D341Med (cell line): ENCODE measurements around the gene ITGB4.
A peak's percentile ranks its signal among the peaks of the same experiment; 100 is the strongest.

ENCODE experiments used
- DNase-seq: peaks from one replicate; pipeline ENCODE4 v3.0.0; 2012; ENCODE audit warnings: low spot score

ITGB4 gene

DNA sequence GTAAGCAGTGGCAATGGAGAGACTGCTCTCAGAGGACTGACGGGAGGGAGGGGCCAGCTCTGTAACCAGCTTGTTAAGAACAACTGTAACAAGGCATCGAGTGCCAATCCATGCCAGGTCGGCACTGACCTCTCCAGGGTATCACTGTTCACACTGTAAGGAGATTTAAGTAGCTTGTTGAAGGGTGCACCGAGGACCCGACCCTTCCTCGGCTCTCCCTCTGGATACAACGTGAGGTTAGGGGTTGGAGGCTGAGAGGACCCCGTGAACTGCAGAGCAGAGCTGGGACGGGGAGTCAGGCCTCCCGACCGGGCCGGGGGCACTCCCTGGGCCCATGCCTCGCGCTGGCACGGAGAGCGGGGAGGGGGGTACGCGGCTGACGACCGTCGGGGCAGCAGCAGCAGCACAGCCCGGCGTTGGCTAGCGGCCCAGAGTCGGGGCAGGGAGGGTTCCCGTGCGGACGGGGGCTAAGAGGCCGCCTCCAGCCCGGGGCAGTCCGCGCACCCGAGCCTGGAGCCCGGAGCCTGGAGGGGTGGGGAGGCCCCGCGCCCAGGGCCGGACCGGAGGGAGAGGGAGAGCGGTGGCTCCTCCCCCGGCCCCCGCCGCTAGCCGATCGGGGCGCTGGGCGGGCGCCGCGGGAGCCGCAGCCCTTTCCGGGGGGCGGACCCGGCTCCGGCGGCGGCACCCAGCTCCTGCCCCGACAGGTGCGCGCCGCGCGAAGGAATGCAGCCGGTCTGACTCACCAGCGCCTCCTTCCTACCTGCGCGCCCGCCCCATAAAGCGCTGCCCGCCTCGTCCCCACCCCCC lies at the start of gene ITGB4:
ITGB4 (plus strand) TSS at position 804 of the 807 bp plus-strand sequence. CDS start 3,245 bp downstream, outside the sequence.
- peak; percentile 81 for DNase-seq

DNA sequence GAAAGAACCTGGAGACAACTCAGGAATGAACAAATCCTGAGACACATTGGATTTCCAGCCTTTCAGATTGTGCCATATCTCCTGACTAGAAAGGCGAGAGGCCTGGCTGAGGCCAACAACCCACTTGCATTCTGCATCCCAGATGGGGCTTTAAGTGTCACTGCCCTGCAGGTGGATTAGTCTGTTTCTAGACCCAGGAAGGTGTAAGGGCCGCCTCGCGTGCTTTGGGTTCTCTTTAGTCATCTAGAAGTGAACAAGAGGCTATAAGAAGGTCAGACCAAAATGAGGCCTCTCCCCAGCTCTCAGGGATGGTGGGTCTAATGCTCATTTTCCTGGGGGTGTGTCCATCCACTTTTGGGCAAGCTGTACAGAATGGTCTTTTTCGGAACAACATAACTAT lies 49.2 kb upstream of the ITGB4 start:
- no peak for DNase-seq

DNA sequence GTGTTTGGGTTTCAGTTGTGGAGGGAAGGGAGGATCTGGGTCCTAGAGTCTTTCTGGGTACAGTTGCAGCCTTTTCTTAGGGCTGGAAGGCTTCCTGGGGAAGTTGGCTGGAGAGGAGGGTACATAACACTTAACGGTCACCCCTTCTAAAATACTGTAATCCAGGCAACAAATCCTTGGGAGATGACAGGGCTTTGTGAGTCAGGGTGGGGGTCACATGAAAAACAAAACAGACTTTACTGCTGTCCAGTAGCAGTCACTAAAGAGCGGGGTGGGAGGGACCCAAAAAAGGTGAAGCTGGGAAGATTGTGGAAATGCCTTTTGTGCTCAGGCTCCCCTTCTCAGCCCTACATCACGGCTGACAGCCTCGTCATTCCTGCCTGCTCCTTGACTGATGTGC lies 47.8 kb upstream of the ITGB4 start:
- DNase-seq, result no peak

DNA sequence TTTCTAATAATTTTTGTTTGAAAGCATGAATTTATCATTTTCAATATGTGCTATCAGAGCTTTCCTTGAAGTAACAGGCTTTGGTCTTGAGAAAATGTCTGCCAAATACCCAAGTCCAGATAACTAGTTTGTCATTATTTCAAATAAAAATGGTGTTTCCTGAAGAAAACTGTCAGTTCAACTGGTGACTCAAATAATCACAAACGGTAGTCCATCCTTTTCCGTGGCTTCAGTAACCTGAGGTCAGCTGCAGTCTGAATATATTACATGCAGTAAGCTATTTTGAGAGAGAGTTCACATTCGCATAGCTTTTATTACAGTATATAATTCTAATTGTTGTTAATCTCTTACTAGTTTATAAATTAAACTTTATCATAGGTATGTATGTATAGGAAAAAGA lies 44.8 kb upstream of the ITGB4 start:
- no peak for DNase-seq

DNA sequence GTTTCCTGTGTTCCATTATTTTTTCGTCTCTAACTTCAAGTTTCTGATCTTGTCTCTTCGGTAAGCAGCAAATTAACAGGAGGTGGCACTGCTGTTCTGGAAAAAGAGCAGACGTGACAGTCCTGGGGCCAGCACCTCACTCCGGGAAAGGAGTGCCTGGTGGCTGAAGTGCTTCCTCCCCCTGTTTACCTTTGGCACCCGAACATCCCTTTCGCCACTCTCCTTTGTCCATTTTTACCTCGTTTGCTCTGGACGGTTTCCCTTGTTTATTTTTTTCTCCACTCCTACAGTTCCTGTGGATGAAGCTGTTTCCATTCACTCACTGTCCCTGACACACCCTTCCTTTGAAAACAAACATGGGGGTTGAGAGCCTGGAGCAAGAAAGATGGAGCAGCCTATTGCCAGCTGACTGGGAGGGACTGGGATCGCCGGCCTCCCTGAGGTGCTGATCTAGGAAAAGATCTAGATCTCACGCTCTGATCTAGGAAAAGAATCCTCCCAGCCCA lies 41.5 kb upstream of the ITGB4 start:
- no peak for DNase-seq

DNA sequence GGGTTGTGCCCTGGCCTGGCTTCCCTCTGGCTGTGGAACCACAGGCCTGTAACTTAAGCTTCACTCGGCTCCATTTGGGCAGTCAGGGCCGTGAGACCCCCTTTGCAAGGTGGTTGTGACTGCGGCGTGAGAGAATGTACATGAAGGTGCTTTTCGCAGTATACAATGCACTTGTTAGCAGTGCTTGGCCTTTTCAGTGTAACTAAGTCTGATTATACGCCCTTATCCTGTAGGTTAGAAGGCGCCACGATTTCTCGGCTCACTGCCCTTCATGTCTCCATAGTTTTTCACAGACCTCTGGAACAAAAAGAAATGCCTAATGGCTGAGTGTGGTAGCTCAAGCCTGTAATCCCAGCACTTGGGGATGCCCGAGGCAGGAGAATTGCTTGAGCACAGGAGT lies 40.8 kb upstream of the ITGB4 start:
- DNase-seq, result no peak

DNA sequence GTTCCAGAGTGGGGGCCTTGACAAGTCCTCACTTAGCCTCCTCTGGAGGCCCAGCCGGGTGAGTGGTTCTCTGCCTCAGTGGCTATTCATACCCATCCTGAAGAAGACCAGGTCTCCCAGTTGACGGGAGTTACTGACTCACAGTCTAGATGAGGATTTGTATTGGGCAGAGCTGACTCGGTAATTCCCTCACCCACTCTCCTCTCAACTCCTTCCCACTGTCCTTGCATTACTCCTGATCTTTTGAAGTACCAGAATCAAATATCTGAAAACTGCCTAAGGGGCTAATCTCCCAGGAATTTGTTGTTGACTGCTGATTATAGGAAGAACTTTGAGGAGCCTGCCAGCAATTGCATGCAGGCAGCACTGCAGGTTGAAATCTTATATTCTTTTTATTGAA lies 40.0 kb upstream of the ITGB4 start:
- no peak for DNase-seq

DNA sequence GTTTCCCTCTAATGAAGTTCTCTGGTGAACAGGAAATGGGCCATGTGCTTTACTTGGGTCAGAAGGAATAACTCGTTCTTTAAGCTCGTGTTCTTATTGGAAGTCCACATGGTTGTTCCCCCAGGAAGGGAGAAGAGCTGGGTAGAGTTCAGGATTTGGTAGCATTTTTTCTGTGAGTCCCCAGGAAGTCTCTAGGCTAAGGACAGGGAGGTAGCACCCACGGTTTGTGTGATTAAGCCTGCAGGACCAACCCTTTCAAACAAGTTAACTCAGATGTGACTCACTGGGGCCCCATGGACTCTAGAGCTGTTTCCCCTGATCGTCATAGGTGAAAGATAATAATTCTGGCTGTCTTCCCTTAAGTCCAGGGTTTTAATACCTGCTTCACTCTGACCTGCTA lies 37.7 kb upstream of the ITGB4 start:
- no peak for DNase-seq

DNA sequence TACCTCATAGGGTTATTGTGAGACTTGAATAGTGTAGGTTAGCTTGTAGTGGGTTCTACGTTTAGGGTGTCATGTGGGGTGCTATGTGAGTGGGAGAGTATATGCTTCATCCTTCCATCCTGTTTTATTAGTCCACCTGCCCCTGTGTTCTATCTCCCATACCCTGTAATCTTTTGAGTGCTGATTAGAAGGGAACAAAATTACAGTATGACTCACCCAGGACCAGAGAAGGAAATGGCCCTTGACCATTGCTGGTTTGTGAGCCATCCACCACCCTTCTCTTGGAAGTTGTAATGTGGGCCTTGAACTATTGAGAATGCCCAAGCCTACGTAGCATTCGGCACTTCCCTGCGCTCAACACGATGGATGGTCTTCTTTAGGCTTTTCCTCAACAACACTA lies 37.0 kb upstream of the ITGB4 start:
- DNase-seq, result no peak

DNA sequence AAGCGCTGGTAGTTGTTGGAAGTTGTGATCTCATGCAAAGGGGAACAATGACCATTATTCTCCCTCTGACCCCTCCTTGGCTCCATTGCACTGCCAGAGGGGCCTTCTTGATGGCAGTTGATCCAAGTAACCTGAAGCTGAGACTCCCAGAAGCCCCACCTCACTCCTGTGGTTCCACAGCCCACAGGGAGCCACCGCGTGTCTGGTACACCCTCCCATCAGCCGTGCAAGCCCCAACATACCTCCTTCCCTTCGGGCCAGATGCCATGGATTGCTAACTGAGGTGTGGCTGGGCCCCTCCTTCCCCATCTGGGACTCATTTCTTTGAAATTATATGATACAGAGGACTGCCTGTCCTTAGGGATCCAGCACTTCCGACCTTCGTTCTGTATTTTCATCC lies 36.3 kb upstream of the ITGB4 start:
- no peak for DNase-seq

DNA sequence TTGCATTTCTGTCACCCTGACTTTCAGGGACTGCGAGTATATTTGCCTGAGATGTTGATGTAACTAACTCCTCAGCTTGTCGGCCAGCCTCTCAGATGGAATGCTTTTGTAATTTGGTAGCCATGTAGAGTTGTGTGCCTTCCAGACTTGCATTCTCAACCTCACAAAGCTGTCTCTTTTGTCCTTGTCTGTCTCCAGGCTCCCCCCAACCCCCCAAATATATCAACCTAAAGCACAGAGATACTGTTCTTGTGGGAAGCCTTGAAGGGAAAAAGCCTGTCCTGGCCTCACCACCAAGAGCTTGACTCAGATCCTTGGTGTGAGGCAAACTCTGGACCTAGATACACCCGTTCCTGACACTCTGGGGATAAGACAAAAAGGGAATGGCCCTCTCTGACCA lies 35.8 kb upstream of the ITGB4 start:
- no peak for DNase-seq

DNA sequence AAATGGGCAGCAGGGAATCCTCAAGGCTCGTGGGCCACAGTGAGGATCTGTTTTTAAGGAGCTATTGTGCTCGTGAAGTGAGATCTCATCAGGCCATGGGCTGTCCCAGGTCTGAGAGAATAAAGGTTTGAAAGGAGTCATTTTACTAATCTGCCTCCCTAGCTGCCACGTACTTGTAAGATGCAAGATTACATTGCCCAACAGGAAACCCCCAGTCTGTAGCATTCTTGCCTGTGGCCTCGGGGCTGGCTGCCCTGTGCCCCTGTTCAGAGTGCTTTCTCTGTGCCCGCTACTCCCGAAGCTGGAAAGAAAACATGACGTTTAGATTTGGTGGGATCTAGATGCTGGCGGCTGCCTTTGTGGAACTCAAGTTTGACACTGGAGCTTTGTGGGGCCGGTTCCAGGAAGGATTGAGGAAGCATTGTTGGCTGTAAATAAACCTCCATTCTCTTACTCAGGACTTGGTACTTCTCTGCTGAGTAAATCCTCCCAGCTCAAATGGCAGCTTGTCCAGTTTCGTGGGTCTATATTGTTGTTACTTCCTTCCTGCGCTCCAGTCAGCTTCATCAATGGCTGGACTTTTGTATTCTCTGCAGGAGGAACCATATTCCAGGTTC lies 32.9 kb upstream of the ITGB4 start:
- peak; percentile 19 for DNase-seq

DNA sequence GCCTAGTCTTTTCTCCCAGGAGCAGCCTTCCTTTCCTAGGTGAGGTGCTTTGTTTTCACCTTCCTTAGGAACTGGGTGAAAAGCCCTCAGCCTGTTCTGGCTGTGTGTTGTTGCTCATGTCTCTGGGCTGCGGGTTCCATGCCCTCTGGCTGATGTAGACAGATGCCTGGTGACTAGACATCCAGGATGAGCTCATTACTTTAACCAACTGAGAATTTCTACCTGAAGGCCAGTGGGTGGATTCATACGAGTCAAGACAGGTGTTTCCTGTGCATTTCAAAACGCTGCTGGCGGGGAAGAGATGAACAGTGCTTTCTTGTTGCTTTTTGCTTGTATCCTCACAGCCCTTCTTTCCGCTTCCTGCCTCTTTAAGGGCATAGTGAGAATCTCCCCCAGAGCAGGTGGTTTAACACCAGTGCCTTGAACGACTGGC lies 31.8 kb upstream of the ITGB4 start:
- no peak for DNase-seq

DNA sequence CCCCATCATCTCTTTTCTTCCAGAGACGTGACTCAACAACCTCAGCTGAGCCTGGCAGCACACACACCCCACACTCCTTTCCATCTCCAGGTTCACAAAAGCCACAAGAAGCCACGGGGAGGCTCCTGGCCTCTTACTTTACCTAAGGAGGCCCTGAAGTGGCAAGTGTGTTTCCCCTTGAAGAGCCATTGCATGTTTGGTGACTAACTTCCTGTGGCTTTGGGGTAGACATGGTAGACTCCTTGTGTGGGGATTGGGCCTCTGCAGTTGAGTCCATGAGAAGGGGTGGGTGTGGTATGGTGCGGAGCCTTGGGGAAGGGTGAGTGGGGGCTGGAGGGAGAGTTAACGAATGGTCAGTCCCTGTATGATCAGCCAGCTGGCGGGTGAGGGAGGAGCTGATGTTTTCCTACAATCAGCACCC lies 29.9 kb upstream of the ITGB4 start:
- DNase-seq, result no peak

DNA sequence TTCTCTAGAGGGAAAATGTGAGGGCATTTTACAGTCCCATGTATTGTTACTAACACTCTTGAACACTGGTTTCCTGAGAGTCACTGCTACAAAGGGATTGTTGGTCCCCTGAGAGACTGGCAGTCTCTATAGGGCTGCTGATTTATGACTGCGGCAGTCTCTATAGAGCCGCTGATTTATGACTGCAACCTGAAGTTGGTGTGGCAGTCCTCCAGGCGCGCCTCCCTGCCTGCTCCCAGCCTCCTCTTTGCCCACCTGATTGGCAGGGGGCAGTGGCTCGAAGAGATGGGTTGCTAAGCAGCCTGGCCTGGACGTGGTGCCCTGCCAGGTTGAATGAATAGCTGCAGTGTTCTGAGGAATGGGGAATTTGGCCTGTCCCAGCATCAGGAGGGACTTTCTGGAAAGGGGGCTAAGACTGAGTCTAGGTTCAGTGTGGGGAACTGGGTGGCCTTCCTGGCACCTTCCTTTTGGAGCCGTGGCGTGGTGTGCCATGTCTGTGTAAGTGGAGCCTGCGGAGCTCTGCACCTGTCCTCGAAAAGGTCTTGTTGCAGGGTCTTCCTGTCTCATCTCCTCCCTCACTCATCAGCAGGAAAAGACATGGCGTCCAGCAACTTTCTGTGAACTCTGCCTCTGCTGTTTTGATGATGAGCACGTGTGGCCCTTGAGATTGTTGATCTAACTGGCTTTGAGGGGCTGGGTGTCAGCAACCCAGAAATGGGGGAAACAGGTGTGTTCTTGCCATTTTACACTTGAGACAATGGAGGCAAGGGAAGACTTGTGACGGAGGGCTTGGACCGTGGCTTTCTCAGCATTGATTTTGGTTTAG lies 29.2 kb upstream of the ITGB4 start:
- no peak for DNase-seq

DNA sequence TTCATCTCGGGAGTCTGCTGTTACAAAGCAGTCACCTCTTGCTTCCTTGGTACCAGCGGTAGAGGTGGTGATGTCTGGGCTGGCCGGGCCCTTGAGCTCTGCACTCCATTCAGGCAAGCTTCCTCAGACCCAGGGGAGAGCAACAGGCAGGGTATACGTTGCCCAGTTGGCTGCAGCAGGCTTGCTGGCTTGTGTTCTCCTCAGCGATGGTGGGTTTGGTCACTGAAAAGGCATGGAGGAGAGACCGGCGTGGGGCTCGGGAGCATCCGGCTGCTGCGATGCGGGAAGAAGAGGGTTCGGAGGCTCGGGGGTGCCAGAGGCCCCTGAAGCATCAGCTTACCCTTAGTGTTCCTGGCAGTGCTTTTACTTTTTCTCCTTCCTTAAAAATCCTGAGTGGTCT lies 28.3 kb upstream of the ITGB4 start:
- no peak for DNase-seq

DNA sequence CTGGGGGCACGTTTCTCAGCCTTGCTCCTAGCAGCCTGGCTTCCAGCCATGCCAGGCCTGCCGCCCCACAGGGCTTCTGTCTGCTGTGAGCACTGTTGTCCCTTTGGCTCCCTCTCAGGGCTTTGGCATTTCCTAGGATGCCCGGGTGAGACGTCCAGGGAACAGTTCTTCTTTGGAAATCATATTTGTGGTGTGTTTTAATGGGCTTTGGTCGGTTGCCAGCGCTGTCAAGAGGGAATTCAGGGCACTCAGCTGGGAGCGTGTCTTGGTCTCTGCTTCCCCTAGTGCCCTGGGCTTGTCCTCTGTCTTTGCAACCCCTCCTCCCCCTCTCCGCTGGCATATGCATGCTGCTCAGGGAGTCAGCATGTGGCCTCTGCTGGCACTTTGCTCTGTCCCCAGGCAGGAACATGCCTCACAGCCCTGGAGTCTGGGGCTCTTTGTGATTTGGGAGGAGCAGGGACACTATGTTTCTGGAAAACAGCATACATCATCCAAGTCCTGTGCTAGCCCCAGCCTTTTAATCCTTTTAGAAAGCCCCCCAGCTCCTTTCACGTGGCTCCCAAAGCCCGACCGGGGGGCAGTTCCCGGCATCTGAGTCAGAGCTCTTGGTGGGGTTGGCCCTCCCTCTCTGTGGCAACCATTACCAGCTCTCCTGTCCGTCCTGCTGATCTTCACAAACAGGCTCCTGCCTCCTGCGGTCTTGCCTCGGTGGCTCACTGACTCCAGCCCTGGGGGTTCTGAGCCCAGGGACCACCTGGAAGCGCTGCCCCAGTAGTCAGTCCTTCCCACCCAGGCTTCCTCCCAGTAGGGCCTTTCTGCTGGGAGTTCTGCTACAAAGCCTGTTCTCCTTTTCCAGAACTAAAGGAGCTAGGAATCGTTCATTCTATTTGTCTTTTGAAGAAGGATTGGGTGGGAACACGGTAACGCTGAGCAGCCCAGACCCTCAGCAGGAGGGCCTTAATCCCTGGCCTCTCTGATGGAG lies 27.5 kb upstream of the ITGB4 start:
- DNase-seq, result no peak

DNA sequence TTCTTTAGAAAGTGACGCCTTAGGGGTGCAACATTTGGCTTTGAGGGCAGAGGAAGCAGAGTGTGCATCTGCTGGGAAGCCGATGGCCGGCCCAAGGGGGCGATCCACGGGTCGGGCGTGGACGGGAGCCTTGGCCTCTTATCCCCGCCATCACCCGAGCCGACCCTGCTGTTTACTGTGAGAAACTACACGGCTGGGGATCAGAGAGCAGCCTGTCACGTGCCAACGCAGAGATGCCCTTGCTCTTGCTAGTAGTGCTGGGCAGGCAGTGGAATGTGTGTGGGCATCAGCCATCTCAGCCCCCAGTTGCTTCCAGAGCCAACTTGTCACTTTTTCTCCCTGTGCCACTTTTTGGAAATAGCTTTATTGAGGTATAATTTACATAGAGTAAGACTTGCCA lies 26.7 kb upstream of the ITGB4 start:
- DNase-seq, result no peak

DNA sequence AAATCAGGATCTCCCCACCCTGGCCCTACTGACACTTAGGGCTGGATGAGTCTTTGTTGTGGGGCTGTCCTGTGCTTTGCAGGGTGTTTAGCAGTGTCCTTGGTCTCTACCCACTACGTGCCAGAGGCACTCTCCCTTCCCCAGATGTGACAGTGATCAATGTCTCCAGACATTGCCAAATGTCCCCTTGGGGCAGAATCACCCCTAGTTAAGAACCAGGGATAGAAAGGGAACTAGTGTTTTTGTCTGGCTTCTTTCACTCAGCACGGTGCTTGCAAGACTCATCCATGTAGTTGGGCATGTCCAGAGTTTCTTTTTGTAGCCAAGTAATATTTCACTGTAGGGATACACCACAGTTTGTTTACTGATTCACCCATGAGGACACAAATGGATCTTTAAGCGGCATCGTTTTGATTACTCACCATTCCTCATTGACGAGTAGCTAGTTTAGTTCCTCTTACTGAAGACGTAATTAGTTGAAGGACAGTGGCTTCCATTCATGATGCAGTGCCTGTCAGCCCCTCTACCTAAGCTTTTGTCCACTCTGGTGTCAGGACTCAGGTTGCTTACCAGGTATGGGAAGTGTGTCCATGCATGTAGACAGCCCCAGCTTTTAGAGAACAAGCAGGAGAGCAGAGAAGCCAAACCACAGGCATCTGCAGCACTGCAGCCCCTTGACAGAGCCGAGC lies 26.0 kb upstream of the ITGB4 start:
- no peak for DNase-seq

DNA sequence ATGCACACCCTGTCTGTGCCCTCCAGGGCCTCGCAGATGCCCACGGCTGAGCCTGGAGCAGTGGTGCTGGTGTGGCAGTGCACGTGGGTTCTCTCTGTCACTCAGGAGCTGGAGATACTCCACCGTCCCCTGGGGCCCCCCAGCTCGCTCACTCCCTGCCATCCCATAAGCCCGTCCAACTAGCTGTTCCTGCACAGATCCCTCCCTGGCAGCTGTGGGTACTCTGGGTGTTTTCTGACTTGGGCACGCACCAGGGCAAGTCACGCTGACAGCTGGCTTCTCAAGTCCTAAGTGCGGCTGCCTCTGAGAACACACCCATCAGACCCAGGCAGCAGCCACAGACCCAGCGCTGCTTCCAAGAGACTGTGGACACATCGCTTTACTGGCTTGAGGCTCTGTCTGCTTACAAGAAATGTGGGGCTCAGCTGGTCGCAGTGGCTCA lies 25.4 kb upstream of the ITGB4 start:
- no peak for DNase-seq
